Nephron progenitor cell (in vitro differentiated cells): ENCODE results near the gene ARG2.

Source experiments
- DNase-seq: peaks from one replicate; pipeline ENCODE4 v3.0.0; 2021
- H3K27ac Mint-ChIP-seq: 2 replicates; pipeline ENCODE4 v1.8.0; 2021; ENCODE audit warnings: mild to moderate bottlenecking, moderate library complexity, mixed read lengths
- H3K27me3 Mint-ChIP-seq: 2 replicates; pipeline ENCODE4 v1.8.0; 2021; ENCODE audit warnings: mild to moderate bottlenecking, low read depth, mixed read lengths; ENCODE audit not compliant: poor library complexity
- H3K36me3 Mint-ChIP-seq: 2 replicates; pipeline ENCODE4 v1.8.0; 2021; ENCODE audit warnings: low read depth, mixed read lengths
- H3K4me1 Mint-ChIP-seq: 2 replicates; pipeline ENCODE4 v1.8.0; 2021; ENCODE audit warnings: mixed read lengths
- H3K4me3 Mint-ChIP-seq: 2 replicates; pipeline ENCODE4 v1.8.0; 2021; ENCODE audit warnings: mild to moderate bottlenecking, moderate library complexity, mixed read lengths
- H3K9me3 Mint-ChIP-seq: 2 replicates; pipeline ENCODE4 v1.8.0; 2021; ENCODE audit warnings: mild to moderate bottlenecking, moderate library complexity, mixed read lengths
- TF ChIP-seq, protein P1 (sequence below): fragments of 200-600 bp; sonication (generic); IDR thresholded peaks from 2 replicates; pipeline ENCODE4 v1.5.0; 2021; ENCODE audit warnings: antibody characterized with exemption

The ARG2 gene

DNA sequence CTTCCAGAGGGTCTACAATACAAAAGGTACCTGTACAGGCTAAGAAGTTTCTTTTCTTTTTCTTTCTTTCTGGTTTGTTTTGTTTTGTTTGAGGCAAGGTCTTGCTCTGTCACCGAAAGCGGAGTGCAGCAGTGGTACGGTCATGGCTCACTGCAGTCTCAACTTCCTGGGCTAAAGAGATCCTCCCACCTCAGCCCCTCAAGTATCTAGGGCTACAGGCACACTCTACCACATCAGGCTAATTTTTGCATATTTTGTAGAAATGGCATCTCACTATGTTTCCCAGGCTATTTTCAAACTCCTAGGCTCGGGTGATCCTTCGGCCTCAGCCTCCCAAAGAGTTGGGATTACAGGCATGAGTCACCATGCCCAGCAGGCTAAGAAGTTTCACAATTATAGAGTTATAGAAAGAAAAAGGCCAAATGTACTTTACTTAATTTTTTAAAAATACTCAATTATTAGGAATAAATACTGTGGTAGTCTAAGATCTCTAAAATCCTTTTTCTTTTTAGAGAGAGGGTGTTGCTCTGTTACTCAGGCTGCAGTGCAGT, 16.6 kb upstream of the ARG2 start:
- Mint-ChIP-seq H3K27me3 (peaks cover 24% of the 10 kb centered on the region), H3K4me3 (peak overlapping the region; percentile 45), H3K4me1 (peaks cover 35% of the 10 kb centered on the region), H3K36me3 (peaks cover 6% of the 10 kb centered on the region), H3K9me3 (peaks cover 25% of the 10 kb centered on the region), H3K27ac (peak overlapping the region; percentile 56)
- TF ChIP-seq, protein P1, sequence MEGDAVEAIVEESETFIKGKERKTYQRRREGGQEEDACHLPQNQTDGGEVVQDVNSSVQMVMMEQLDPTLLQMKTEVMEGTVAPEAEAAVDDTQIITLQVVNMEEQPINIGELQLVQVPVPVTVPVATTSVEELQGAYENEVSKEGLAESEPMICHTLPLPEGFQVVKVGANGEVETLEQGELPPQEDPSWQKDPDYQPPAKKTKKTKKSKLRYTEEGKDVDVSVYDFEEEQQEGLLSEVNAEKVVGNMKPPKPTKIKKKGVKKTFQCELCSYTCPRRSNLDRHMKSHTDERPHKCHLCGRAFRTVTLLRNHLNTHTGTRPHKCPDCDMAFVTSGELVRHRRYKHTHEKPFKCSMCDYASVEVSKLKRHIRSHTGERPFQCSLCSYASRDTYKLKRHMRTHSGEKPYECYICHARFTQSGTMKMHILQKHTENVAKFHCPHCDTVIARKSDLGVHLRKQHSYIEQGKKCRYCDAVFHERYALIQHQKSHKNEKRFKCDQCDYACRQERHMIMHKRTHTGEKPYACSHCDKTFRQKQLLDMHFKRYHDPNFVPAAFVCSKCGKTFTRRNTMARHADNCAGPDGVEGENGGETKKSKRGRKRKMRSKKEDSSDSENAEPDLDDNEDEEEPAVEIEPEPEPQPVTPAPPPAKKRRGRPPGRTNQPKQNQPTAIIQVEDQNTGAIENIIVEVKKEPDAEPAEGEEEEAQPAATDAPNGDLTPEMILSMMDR = no peak
- DNase-seq = peak; percentile 14

DNA sequence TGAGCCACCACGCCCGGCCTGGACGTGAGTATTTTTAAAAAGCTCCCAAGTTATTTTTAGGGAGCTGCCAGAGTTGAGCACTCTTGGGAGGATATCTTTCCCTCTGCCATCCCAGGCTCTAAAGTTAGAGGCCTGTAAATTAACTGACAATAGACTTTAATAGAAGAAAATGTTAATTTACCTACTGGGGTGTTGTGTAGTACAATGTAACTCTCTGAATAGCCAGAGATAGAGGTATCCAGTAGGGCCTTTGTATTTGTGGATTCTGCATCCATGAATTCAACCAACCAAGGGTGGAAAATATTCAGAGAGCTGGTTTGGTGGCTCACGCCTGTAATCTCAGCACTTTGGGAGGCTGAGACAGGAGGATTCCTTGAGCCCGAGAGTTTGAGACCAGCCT, 12.1 kb upstream of the ARG2 start:
- H3K9me3 Mint-ChIP-seq = peaks cover 4% of the 10 kb centered on the region
- TF ChIP-seq, protein P1 = no peak
- no peak for DNase-seq
- H3K4me1 Mint-ChIP-seq = peaks cover 44% of the 10 kb centered on the region
- no peak overlapping the region for H3K27ac Mint-ChIP-seq
- no peak overlapping the region for H3K4me3 Mint-ChIP-seq
- H3K36me3 Mint-ChIP-seq = no peaks in the 10 kb centered on the region
- peaks cover 39% of the 10 kb centered on the region for H3K27me3 Mint-ChIP-seq

DNA sequence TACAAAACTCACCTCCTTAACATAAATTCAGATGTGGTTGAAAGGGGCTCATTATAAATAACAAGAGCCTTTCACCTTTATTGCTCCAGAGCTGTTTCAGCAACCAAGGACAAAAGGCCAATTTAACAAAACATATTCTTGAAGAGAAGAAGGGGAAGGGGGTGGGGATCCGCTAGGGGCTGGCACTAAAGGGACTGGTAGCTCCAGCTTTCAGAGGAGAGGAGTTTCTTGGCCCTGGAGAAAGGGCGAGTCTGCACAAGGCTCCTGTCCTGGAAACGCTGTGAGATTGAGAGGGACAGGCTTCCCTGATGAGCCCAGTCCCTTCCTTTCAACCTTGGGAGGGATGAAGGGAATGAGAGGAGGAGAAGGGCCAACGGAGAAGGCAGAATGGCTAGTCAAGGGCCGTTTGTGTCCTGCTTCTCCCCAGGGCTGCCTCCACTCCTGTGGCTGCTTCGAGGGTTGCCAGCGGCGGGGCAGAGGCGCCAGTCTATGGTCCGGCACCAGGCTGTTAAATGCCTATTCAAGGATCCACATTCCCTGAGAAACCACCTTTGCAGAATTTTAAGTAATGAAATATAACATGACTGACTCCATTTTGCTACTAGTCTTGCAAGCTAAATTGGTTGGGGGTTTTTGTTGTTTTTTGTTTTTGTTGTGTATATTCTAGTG, 9.9 kb upstream of the ARG2 start:
- no peak overlapping the region for H3K27ac Mint-ChIP-seq
- DNase-seq = no peak
- H3K4me1 Mint-ChIP-seq = peaks cover 24% of the 10 kb centered on the region
- peaks cover 46% of the 10 kb centered on the region for H3K27me3 Mint-ChIP-seq
- TF ChIP-seq, protein P1 = no peak
- H3K9me3 Mint-ChIP-seq = no peaks in the 10 kb centered on the region
- no peaks in the 10 kb centered on the region for H3K36me3 Mint-ChIP-seq
- H3K4me3 Mint-ChIP-seq = no peak overlapping the region

DNA sequence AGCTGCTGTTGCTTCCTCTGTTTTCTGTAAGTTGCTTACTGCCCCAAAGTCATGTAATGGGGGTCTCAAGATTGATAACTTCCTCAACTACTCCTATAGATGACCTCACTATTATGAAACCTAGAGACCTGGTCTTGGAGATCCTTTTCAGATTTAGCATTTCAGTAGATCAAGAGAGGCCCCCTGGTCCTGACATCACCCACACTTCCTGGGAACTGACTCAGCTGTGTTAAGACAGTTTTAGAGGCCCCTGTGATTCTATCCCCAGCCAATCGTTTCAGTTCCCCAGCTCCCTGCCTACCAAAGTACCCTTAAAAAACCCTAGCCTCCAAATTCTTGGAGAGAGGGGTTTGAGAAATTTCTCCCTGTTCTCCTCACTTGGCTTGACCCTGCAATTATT, 9.2 kb upstream of the ARG2 start:
- Mint-ChIP-seq H3K27ac (no peak overlapping the region), H3K9me3 (no peaks in the 10 kb centered on the region), H3K27me3 (peaks cover 45% of the 10 kb centered on the region), H3K4me1 (peaks cover 21% of the 10 kb centered on the region), H3K4me3 (no peak overlapping the region), H3K36me3 (no peaks in the 10 kb centered on the region)
- DNase-seq = no peak
- TF ChIP-seq, protein P1 = no peak

DNA sequence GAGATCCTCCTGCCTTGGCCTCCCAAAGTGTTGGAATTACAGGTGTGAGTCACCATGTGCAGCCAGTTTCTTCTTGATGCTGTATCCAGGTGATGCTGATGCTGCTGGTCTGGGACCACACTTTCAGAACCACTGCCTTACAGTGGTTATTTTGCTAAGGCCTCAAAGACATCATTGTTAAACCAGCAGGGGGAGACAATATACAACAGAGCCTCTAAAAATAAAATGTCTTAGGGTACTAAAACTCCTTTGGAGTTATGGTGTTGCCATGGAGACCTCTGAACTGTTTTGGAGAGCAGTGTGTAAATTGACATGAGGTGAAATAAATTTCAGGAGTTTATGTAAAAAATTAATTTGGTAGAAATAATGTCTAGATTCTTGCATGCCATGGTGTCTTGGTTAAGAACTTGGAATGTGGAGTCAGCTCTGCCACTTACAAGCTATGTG, 1.1 kb upstream of the ARG2 start:
- Mint-ChIP-seq H3K4me3 (peak overlapping the region; percentile 93), H3K9me3 (no peaks in the 10 kb centered on the region), H3K4me1 (peaks cover 40% of the 10 kb centered on the region), H3K27ac (peak overlapping the region; percentile 96), H3K27me3 (peaks cover 17% of the 10 kb centered on the region), H3K36me3 (peaks cover 3% of the 10 kb centered on the region)
- TF ChIP-seq, protein P1 = peak; percentile 57
- DNase-seq = peak; percentile 18
